ENCODE results near the gene CHN2.

GRCh38 chr7:29413626-29414136 is 219.1 kb downstream of the CHN2 start:
- TF ChIP-seq CTCF (IDR thresholded peaks at IDR 0.05) (no peak), POLR2A (IDR thresholded peaks at IDR 0.05) (no peak), POLR2AphosphoS5 (IDR thresholded peaks at IDR 0.05) (no peak), EP300 (IDR thresholded peaks at IDR 0.05) (no peak)
